ENCODE results near the gene LRP1B.
"Not testable (repeated sequence)": the region's sequence is repeated elsewhere in the genome, so short reads cannot be mapped to it uniquely, and the experiment has no call there.

LRP1B gene

DNA sequence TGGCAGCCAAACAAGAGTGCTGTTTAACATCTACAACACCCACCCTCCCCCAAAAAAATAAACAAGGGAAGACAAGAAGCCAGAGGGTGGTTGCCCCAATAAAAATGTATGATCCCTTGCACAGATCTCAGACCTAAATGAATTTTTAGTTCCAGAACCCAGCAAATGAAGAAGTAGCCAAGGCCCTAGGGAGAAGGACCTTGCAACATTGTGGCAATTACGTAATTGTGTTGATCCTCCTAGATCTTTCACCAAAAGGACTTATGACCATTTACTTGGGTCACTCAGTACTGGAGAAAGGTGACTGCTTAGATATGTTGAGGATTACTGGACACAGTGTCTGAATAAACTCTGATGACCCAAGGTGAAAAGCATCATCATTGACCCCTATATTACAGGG is 1393.8 kb downstream of the LRP1B start:
- no peak for DNase-seq

DNA sequence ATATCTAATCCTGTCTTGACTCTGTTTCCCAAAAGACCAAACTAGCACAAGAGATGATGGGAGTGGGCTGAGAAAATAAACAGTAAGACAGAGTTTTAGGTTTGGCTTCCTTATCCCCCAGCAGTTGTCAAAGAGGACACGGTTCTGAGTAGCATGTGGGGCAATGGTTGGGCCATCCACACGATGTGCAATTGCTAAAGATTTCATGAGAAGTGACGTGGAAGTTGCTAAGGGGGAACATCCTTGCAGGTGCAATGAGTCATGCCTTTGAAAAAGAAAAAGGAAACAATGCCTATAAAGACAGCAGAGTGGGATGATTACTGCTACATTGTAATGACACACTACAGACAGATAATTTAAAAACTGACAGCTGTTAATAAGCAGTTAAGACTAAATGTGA is 1395.8 kb downstream of the LRP1B start:
- peak; percentile 11 for DNase-seq

DNA sequence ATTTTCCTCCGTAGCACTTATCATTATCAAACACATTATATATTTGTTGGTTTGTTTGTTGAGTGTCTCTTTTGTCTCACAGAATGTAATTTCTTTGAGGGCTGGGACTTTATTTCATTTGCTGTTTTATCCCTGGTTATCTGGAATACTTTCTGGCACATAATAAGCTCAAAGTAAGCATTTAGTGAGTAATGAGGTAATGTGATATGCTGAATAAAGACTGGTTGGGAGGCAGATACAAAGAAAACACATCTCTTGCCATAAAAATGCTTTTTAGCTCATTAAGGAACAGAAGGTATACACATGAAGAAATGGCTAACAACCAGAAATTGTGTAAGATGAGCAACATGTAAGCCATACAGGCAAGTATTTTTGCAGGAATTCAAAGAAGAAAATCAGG is 1411.8 kb downstream of the LRP1B start:
- peak; percentile 65 for DNase-seq

DNA sequence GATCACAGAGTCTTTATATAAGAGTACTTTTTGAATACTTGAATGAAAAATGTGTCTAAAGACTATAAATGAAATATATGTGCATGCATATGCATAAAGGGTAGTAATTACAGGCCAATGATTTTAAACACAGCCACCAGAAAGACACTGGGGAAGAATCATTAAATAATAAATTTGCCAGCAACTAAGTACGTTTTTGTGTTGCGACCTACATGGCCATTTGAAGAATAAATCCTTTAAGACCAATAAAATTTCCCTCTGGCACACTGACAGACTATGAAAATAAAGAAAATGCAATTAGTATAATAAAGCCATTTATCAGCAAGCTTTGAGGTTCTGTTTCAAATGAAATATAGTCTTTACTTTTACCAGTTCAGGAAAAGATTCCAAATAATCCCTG is 1413.3 kb downstream of the LRP1B start:
- DNase-seq: no peak

DNA sequence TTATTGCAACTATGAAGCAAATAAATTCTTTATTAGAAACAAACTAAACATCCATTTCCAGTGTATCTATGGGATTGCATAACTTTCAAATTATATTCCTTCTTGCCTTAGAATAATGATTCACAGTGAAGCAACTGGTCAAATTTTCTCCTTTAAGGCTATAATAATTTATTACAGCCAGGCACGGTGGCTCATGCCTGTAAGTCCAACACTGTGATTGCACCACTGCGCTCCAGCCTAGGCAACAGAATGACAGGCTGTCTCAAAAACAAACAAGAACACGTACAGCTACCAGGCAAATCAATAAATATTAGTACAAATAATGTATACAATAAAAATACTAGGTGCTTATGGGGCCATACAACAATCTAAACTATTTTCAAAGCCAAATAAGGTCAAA is 1416.2 kb downstream of the LRP1B start:
- DNase-seq: no peak

DNA sequence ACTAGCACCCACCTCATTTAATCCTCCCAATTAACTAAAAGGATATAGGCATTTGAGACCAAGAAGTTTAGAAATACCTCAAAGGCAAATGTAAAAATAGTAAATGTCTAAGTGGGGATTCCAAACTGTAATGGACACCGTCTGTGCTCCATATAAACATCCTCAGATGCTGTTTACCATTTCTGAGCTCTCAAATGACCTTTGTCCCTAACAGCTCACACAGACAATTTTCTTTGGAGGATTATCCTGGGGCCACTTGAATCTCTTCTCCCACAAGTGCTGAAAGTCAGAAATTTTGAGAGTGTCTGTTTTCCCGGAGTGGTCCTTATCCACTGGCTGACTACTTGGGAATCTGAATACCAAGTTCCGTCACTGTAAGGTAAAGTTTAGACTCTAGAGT is 1418.9 kb downstream of the LRP1B start:
- DNase-seq: no peak

DNA sequence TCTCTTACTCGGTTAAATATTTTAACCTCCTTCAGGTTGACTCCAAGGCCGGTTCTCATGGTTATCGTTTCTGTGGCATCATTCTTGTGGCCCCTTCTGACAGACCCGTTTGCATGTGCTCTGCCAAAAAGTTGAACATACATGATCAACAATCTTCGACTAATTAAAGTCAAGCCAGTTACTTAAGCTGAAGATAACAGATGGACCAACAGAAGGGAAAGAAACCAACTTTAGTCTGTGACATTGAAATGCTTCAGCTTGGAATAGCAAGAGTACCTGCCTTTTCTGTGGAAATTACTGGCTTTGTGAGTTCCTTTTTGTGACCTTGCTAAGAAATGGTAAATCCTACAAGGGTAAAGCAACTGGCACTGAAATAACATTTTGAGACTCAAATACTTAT is 1429.1 kb downstream of the LRP1B start:
- DNase-seq: no peak

DNA sequence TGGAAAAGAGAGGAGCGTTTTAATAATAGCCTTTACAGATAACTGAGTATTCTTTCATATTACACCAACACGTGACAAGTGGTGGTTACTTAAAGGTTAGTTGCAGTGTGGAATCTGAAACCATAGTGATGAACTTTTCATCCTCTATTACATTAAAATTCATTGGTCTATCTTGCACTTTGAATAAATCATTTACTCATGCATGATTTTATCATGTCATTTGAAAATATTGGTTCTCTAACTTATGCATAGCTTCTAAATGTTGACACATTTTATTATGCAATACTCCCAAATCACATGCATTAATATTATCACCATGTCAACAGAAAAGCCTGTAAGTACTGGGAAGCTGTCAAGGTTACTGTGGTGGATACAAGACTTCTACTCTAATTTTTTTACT is 1432.2 kb downstream of the LRP1B start:
- DNase-seq: no peak

DNA sequence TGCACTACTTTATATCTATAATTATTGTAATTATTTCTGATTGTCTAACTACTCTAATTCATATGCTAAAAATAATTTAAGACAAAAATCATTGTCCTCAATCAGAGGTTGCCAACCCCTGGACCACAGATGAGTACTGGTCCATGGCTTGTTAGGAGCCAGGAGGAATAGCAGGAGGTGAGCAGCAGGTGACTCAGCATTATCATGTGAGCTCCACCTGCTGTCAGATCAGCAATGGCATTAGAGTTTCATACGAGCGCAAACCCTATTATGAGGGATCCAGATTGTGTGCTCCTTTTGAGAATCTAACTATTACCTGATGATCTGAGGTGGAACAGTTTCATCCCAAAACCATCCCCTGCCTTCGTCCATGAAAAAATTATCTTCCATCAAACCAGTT is 1434.4 kb downstream of the LRP1B start:
- no peak for DNase-seq

DNA sequence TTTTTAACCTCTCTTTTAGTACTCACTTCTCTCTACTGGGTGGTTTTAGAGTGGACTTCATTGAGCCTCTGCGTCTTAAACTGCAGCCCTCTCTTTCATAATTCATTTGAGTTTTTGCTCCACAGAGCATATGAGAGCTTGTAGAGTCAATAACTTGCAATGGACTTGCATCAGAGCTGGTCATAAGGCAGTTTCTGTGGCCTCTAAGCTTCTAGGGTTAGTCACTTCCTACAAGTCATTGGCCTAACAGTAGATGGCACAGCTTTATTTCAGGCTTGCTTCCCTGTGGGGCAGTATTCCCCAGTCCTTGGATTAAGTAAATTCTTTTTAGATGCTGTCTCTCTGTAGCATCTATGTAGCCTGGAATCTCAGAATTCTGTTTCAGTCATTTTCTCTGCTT is 1435.7 kb downstream of the LRP1B start:
- DNase-seq: no peak

DNA sequence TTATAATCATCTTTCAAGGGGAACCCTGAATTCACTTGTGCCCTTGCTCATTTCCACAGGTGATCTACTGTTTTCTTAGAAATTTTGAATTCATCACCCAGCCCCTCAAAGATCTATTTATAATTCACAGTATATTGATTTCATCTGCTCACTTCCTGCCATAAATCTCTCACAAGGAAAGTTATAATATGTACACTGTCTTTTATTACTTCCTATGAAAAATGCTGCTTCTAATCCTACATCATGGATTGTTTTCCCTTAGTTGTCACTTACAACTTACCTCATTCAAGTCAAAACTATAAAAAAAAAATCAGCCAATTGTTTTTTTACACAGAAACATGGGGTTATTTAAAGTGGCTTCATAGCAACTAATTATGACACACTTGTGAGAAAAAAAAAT is 1443.0 kb downstream of the LRP1B start:
- no peak for DNase-seq

DNA sequence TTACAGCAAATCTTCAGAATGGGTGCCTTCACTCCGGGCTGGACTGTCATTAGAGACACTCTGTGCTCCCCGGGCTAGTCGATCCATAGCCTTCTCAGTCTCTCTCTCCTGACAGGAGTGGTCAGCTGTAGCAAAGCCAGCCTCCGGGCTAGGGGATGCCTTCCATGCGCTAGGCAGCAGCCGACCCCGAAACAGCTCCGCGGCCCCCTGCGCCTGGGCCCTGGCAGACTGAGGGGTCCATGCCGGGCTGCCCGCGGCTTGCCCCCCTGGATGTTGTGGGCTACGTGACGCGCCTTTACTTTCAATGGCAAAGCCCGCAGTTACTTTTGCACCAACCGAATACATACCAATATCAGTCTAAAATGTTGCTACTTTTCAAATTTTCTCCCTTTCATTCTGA is 1447.2 kb downstream of the LRP1B start:
- no peak for DNase-seq

DNA sequence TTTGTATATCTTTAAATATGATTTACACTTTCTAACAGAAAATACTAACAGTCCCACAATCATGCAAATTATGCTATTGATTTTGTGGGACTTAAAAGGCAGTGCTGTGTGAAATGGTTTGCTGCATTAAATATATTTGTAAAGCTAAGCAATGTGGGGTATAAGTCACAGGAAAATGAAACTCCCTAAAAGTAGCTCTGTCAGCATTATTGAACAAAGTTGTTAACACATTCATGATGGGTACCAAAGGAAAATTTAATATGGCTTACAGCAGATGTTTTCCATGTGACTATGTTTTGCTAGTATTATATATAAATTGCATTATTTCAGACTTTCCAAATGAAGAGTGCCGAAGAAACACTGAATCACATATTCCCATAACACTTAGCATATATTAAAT is 1450.0 kb downstream of the LRP1B start:
- no peak for DNase-seq

DNA sequence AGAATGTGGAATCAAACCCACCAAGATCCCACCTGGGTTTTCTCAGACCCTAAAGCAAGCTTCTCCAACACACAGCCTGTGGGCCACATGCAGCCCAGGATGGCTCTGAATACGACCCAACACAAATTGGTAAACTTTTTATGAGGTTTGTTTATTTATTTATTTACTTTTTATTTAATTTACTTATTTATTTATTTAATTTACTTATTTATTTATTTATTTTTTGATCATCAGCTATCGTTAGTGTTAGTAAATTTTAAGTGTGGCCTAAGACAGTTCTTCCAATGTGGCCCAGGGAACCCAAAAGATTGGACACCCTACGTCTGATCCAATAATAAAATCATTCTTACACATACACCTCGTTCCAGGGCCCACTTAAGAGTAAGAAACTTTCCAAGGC is 1451.1 kb downstream of the LRP1B start:
- no peak for DNase-seq

DNA sequence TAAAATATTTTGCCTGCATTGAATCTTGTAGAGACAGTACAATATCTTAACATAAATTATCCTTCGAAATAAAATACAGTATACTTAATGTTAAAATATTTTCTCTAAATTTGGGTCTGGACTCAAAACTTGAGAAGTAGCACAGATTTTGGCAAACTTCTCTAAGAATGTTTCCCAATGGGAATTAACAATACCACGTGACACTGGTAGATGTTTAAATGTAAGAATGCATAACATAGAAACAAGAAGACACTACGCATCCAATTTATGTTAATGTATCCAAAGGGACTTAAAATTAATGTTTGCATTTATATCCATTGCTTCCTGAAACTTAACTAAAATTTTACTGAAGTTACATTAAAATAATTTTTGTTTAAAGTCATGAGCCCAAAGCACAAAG is 1460.9 kb downstream of the LRP1B start:
- no peak for DNase-seq

DNA sequence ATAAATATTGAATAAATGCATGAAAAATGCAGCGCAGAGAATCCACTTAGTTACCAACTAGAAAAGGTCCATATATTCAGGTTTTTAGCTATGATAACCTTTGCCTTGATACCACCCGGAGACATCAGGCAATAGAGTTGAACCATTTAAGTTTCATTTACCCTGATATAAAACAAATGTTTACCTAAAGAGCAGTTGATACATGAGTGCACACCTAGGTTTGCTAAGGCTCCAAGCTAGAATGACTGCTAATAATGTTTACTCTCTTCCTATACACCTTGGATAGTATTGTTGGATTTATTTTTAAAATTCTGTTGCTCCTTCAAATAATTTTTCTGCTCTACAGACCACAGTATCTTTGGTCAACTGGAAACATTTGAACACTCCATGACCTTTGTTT is 1463.6 kb downstream of the LRP1B start:
- no peak for DNase-seq

DNA sequence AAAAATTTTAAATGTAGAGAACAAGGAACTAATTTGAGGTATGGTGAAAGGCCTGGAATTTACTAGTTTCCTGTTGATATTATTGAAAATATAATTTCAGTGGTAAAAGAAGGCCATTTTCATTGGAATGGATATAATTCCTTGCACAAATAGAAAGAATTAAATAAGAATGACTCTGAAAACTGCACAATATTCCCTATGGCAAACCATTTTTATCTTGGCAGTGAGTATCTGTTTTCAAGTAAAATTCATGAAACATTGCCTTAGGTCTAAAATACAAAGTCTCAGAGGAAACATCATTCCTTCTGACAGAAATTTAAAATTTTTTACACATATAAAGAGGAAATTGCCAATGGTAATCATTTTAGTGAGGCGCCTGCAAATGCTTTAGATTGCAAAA is 1468.3 kb downstream of the LRP1B start:
- no peak for DNase-seq

DNA sequence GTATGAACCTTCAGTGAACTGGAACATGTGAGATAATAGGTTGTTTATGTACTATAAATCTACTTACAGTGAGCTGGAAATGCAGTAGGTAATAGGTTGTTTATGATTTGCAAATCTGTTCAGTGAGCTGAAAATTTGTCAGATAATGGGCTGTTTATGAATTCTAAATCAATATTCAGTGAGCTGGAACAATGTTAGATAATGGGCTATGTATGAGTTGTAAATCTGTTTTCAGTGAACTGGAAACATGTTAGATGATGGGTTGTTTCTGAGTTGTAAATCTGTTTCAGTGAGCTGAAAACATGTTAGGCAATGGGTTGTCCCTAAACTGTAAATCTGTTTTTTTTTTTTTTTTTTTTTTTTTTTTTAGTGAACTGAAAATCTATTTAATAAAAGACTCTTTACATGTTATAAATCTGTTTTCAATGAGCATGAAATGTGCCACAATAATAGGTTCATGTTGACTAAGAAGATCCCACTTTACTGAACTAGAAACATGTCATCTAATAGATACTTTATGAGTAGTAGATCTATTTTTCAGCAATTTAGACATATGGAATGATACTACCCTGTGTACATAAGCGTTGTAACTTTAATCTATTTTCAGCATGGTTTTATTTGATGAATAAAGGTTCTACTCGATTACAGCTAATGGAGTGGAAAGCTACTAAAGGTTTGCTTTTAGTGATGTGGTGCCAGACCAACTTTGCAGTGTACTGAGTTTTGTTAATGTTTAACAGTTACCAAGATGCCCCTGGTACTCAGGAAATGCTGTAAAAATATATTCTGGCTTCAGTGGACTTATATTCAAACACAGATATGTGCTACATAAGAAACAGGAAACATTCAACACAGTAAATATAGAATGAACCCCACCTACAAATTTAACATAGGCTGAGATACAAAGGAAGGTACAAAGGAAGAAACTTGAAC is 1471.8 kb downstream of the LRP1B start:
- no peak for DNase-seq

DNA sequence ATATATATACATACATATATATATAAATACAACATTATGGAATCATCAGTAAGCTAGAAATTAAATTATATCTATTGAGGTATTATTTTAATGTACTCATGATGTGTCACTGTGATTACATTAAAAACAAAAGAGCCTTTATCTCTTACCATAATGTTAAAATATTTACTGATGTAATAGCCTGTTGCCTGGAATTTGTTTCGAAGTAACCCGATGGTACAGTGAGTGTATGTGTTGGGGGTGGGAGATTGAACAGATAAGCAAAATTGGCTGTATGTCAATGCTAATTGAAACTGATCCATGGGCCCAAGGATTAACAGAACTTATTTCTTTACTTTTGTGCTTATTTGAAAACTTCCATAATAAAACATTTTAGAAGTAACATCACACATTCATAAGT is 1473.2 kb downstream of the LRP1B start:
- no peak for DNase-seq

DNA sequence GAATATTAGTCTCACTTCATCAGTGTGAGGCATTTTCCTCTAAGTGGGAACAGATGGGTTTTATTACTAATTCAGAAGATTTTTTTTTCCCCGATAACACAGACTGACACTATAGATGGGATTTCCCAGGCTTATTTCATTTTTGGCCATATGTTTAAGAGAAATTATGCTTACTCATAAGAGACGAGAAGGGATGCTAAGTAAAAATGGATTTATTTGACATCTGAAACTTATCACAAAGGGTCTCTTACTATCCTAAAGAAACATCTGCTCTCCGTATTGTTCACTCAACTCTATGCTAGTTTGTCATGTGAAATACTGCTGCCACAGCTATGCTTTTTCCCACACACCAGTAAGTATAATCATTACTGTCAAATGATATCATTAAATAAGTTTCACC is 1476.3 kb downstream of the LRP1B start:
- no peak for DNase-seq

DNA sequence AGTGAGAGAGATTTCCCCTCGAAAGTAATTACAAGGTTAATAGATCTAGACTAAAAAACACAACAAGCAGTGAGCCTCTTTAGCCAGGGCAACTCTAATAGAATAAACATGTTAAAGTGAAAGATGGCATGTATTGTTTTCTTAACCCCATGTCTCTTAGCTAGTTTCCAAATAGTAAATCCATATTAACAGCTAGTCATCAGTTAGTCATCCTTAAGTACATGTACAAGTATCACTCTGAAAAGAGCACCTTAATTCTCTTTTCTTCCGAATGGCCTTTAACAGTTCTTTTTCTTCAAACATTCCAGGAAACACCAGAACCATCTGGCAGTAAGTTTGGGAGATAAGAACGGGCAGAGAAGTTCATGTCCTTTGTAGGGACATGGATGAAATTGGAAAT is 1480.0 kb downstream of the LRP1B start:
- DNase-seq: no peak

DNA sequence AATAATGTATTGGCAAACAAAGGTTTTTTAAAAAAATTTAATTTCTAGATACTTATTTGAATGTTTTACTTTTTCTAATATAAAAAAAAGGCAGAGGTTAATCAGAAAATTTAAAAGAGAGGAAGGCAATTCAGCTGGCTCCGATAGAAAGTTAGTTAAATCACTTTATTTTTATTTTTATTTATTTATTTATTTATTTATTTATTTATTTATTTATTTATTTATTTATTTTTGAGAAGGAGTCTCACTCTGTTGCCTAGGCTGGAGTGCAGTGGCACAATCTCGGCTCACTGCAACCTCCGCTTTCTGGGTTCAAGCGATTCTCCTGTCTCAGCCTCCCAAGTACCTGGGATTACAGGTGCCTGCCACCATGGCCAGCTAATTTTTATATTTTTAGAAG is 1480.7 kb downstream of the LRP1B start:
- not testable (repeated sequence) for DNase-seq

DNA sequence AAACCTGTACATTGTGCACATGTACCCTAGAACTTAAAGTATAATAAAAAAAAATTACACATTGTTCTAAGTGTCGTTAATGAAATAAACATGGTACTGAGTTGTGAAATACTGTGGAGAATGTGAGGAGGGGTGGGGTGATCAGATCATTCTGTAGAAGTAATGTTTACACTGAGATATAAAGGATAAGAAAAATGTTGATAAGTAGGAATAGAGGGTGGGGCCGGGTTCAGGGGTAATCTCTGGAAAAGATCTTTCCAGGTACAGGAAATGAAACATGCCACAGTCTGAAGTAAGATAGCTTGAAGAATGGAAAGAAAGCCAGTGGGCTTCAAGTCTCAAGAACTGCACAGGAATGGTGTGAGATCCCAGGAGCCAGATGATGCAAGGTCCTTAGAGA is 1482.4 kb downstream of the LRP1B start:
- no peak for DNase-seq

DNA sequence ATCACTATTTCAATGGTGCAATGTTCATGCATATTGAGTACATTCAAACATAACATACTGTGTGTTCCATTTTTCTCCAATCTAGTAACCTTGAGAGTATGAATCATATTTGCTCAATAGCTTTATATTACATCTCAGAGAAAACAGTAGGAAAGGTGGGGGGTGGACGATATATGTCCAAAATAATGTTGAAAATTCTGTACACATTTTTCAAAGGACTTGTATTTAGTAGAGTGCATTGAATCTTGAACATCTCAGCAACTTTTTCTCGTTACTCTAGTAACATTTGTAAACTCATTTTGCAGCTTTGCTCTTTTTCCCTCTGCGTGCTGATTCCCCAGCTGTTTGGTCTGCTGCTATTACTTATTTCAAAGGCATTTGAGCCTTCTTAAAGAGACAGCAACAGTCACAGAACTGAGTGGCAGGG is 1487.0 kb downstream of the LRP1B start:
- no peak for DNase-seq

DNA sequence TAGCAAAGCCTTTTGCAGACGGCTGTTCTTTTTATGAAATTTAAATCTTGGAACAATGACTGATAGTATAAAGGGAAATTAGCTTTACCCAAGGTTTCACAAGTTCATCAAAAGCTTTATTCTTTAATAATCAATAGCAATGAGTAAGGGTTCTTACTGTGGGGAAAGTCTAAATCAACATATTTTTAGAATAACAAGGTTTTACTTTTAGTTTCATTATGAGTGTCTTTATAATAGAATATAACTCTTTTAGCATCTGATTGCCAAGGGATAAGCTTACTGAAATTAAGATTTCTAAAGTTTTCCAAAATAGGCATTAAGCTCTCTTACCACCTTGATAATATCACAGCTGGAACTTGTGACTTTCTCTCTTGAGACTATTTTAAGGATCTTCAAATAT is 1489.7 kb downstream of the LRP1B start:
- DNase-seq: no peak

Data from NCI-H1436 (cell line).